Type B pancreatic cell (in vitro differentiated cells): ENCODE measurements around the gene ZNF425. TPM values are rescaled to one million over a fixed set of nuclear protein-coding genes. Genes with fewer than 3 reads are reported as not detected.

Source experiments
- DNase-seq: peaks from one replicate; pipeline ENCODE4 v3.0.0; 2021; ENCODE audit warnings: mixed read lengths; ENCODE audit not compliant: unreplicated experiment; ENCODE audit errors: extremely low spot score
- H3K27ac Mint-ChIP-seq: 2 replicates; pipeline ENCODE4 v1.8.0; 2021; ENCODE audit warnings: mild to moderate bottlenecking, mixed read lengths
- H3K27me3 Mint-ChIP-seq: 2 replicates; pipeline ENCODE4 v1.8.0; 2021; ENCODE audit warnings: mixed read lengths
- H3K36me3 Mint-ChIP-seq: 2 replicates; pipeline ENCODE4 v1.8.0; 2021; ENCODE audit warnings: mixed read lengths
- H3K4me1 Mint-ChIP-seq: one replicate; pipeline ENCODE4 v1.8.0; 2021; ENCODE audit warnings: mixed read lengths; ENCODE audit not compliant: unreplicated experiment
- H3K4me3 Mint-ChIP-seq: 2 replicates; pipeline ENCODE4 v1.8.0; 2021; ENCODE audit warnings: mild to moderate bottlenecking, mixed read lengths
- H3K9me3 Mint-ChIP-seq: 2 replicates; pipeline ENCODE4 v1.8.0; 2021; ENCODE audit warnings: mixed read lengths
- CTCF ChIP-seq: fragments of 200-600 bp; sonication (generic); conservative IDR thresholded peaks from 2 replicates; pipeline ENCODE4 v1.5.0; 2021; ENCODE audit warnings: antibody characterized with exemption, mild to moderate bottlenecking
- total RNA-seq: library from RNA; stranded (reverse); gene quantifications from 2 replicates; pipeline ENCODE4 v1.2.1, GENCODE V29; 2021; ENCODE audit warnings: low replicate concordance

The ZNF425 gene
- total RNA-seq, 1 donor from 2014 or later, result 7.0 TPM

DNA sequence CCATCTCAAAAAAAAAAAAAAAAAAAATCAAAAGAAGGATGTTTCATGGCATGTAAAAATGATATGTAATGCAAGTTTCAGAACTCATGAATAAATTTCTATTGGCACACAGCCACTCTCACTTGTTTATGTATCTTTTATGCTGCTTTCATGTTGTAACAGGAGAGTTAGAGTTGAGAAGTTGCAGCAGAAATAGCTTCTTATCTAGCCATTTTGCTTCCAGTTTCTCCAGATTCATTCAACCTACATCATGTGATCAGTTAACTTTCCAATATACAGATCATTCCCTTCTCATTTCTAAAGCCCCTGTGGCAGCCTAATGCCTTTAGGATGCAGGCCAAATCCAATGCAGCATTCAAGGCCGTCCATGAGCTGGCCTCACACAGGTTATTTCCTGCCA lies 66.0 kb downstream of the ZNF425 start:
- Mint-ChIP-seq H3K4me3 (no peak overlapping the region), H3K4me1 (no peaks in the 10 kb centered on the region), H3K9me3 (no peaks in the 10 kb centered on the region)

GRCh38 chr7:149053885-149054284 lies 72.2 kb downstream of the ZNF425 start:
- H3K27me3 Mint-ChIP-seq, result no peaks in the 10 kb centered on the region
- H3K36me3 Mint-ChIP-seq, result no peaks in the 10 kb centered on the region
- no peak for DNase-seq
- TF ChIP-seq CTCF, result no peak
- H3K4me1 Mint-ChIP-seq, result no peaks in the 10 kb centered on the region
- no peak overlapping the region for H3K4me3 Mint-ChIP-seq
- H3K9me3 Mint-ChIP-seq, result no peaks in the 10 kb centered on the region
- H3K27ac Mint-ChIP-seq, result no peak overlapping the region

More for the DNA sequence above, 66.0 kb downstream of the ZNF425 start:
- no peak for DNase-seq
- peak overlapping the region; percentile 30 for H3K27ac Mint-ChIP-seq
- H3K27me3 Mint-ChIP-seq, result no peaks in the 10 kb centered on the region
- TF ChIP-seq CTCF, result no peak
- H3K36me3 Mint-ChIP-seq, result no peaks in the 10 kb centered on the region

DNA sequence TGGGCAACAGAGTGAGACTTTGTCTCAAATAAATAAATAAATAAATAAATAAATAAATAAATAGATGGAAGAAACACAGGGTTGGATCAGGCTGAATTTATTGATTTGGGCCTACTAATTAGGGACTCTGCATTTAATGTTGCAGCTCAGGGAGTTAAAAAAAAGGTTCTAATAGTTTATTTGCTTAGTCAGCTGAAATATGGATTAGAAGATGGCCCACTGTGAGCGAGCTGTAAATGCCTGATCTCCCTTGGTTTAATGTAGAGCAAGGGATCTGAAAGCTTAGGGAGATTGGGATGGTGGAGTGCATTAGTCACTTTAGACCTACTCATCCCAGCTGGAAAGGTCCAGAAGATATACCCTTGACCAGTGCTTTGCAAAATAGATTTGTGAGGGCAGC lies 72.7 kb downstream of the ZNF425 start:
- no peak for TF ChIP-seq CTCF
- Mint-ChIP-seq H3K4me1 (no peaks in the 10 kb centered on the region), H3K36me3 (no peaks in the 10 kb centered on the region), H3K27me3 (no peaks in the 10 kb centered on the region), H3K27ac (no peak overlapping the region), H3K9me3 (no peaks in the 10 kb centered on the region), H3K4me3 (no peak overlapping the region)
- DNase-seq, result no peak

Other genes starting within 250 kb of the ZNF425 start
- gene EZH2, start 242.0 kb downstream of the ZNF425 start, total RNA-seq, result 19.2 and 49.6 TPM in 2 replicates
- 198 and 209 TPM in 2 replicates for gene PDIA4, start 97.8 kb downstream of the ZNF425 start, total RNA-seq
- gene ZNF786, start 35.6 kb downstream of the ZNF425 start, total RNA-seq, result 12.6 and 13.3 TPM in 2 replicates
- 19.5 and 25.2 TPM in 2 replicates for gene ZNF398, start 21.1 kb upstream of the ZNF425 start, total RNA-seq
- gene ZNF282, start 69.2 kb upstream of the ZNF425 start, total RNA-seq, result 34.3 and 35.4 TPM in 2 replicates
- 13.3 and 16.6 TPM in 2 replicates for gene ZNF212, start 113.3 kb upstream of the ZNF425 start, total RNA-seq
- gene ZNF783, start 135.9 kb upstream of the ZNF425 start, total RNA-seq, result 12.5 and 19.7 TPM in 2 replicates